Mammary microvascular endothelial cell (primary cell): ENCODE measurements around the gene CLEC2L. TPM values are rescaled to one million over a fixed set of nuclear protein-coding genes. Genes with fewer than 3 reads are reported as not detected.

Experiments used
- total RNA-seq: library from RNA; depleted of rRNA; stranded (reverse); fragments of >200 nt; gene quantifications from 2 replicates; pipeline ENCODE4 v1.2.3, GENCODE V29; 2015

The CLEC2L gene
- total RNA-seq: not detected in 2 replicates

DNA sequence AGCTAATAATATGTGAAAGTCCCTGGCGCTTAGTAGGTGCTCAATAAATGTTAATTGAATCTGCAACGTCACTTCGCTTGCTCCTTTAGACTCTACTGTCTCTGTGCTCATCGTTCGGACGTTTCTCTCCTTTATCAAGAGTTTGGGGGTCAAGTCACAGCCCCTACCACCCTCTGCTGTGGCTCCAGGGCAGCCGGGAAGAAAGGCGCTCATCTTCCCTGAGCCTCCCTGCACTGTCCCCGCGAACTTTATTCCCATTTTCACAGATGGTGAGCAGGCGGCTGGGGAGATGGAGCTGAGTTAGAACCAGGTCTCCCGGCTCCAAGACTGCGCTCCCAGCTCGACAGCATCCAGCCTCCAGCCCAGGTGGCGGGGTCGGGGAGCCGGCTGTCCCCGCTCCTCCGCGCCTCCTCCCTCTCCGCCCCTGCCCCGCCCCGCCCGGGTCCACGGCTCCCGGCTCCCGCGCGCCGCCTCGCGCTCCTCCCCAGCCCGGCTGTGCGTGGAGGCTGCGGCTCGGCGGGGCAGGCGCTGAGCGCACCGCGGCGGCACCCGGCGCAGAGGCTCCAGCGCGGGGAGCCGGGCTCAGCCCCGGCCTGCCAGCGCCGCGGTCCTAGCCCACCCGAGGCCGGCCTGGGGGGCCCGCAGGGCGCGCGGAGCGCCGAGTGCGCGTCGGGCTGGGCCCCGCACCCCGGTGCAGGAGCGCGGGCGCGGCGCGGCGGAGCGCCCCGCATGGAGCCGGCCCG is at the start of gene CLEC2L:
CLEC2L (plus strand) TSS at position 487 of the 743 bp plus-strand sequence; CDS start at position 730, 243 bp downstream.

Other genes starting within 250 kb of the CLEC2L start
- 11.1 and 14.7 TPM in 2 replicates for gene FMC1, start 182.3 kb upstream of the CLEC2L start, total RNA-seq
- 34.9 and 39.6 TPM in 2 replicates for gene LUC7L2, start 163.8 kb upstream of the CLEC2L start, total RNA-seq
- not detected in 2 replicates for gene KLRG2, start 40.0 kb upstream of the CLEC2L start, total RNA-seq